Nephron progenitor cell (in vitro differentiated cells): ENCODE measurements around the gene PCDHA9.
"Not testable (repeated sequence)": the region's sequence is repeated elsewhere in the genome, so short reads cannot be mapped to it uniquely, and the experiment has no call there.

Experiments
- DNase-seq: peaks from one replicate; pipeline ENCODE4 v3.0.0; 2021
- H3K27ac Mint-ChIP-seq: 2 replicates; pipeline ENCODE4 v1.8.0; 2021; ENCODE audit warnings: mild to moderate bottlenecking, moderate library complexity, mixed read lengths
- H3K27me3 Mint-ChIP-seq: 2 replicates; pipeline ENCODE4 v1.8.0; 2021; ENCODE audit warnings: mild to moderate bottlenecking, low read depth, mixed read lengths; ENCODE audit not compliant: poor library complexity
- H3K36me3 Mint-ChIP-seq: 2 replicates; pipeline ENCODE4 v1.8.0; 2021; ENCODE audit warnings: low read depth, mixed read lengths
- H3K4me1 Mint-ChIP-seq: 2 replicates; pipeline ENCODE4 v1.8.0; 2021; ENCODE audit warnings: mixed read lengths
- H3K4me3 Mint-ChIP-seq: 2 replicates; pipeline ENCODE4 v1.8.0; 2021; ENCODE audit warnings: mild to moderate bottlenecking, moderate library complexity, mixed read lengths
- H3K9me3 Mint-ChIP-seq: 2 replicates; pipeline ENCODE4 v1.8.0; 2021; ENCODE audit warnings: mild to moderate bottlenecking, moderate library complexity, mixed read lengths
- CTCF ChIP-seq: fragments of 200-600 bp; sonication (generic); IDR thresholded peaks from 2 replicates; pipeline ENCODE4 v1.5.0; 2021; ENCODE audit warnings: antibody characterized with exemption

The PCDHA9 gene, protein sequence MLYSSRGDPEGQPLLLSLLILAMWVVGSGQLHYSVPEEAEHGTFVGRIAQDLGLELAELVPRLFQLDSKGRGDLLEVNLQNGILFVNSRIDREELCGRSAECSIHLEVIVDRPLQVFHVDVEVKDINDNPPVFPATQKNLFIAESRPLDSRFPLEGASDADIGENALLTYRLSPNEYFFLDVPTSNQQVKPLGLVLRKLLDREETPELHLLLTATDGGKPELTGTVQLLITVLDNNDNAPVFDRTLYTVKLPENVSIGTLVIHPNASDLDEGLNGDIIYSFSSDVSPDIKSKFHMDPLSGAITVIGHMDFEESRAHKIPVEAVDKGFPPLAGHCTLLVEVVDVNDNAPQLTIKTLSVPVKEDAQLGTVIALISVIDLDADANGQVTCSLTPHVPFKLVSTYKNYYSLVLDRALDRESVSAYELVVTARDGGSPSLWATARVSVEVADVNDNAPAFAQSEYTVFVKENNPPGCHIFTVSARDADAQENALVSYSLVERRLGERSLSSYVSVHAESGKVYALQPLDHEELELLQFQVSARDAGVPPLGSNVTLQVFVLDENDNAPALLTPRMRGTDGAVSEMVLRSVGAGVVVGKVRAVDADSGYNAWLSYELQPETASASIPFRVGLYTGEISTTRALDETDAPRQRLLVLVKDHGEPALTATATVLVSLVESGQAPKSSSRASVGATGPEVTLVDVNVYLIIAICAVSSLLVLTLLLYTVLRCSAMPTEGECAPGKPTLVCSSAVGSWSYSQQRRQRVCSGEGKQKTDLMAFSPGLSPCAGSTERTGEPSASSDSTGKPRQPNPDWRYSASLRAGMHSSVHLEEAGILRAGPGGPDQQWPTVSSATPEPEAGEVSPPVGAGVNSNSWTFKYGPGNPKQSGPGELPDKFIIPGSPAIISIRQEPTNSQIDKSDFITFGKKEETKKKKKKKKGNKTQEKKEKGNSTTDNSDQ

GRCh38 chr5:140848139-140849102, at the start of gene PCDHA9:
TSS of gene PCDHA9 (plus strand) at chr5:140848382. CDS start at chr5:140848496, 114 bp downstream.
- H3K4me1 Mint-ChIP-seq, H3K4me3 Mint-ChIP-seq, DNase-seq, H3K27me3 Mint-ChIP-seq, H3K27ac Mint-ChIP-seq: not testable (repeated sequence)
- peaks cover 78% of the 10 kb centered on the region for H3K9me3 Mint-ChIP-seq
- peaks cover 77% of the 10 kb centered on the region for H3K36me3 Mint-ChIP-seq

DNA sequence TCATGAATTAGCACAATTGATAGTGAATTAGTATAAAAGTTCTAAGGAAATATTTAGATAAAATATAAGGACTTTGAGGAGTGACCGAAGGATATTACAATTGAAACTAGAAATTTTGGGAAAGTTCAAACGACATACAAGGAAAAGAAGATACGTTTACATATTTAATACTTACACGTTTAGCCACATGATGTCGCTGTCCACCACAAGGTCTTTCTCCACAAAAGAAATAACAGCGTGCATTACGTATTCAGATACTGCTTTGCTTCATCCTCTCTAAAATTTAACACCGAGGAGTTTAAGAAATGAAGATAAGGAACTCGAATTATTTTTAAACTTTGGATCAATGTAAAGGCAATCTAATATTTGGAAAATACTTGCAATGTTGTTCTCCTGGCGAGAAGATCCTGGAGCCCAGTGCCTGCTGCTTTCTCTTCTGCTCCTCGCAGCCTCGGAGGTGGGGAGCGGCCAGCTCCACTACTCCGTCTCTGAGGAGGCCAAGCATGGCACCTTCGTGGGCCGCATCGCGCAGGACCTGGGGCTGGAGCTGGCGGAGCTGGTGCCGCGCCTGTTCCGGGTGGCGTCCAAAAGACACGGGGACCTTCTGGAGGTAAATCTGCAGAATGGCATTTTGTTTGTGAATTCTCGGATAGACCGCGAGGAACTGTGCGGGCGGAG, 47.2 kb upstream of the PCDHA9 start, which contains the start of gene PCDHA3:
Gene PCDHA3 (plus strand): TSS at position 242 of the 678 bp plus-strand sequence.
- H3K4me3 Mint-ChIP-seq: no peak within 1 kb of the TSS
- no peak for DNase-seq
- TF ChIP-seq CTCF: no peak
- peaks cover 83% of the 10 kb centered on the region for H3K9me3 Mint-ChIP-seq
- H3K36me3 Mint-ChIP-seq: peaks cover 77% of the 10 kb centered on the region
- H3K27me3 Mint-ChIP-seq: no peaks in the 10 kb centered on the region
- no peak within 1 kb of the TSS for H3K27ac Mint-ChIP-seq
- H3K4me1 Mint-ChIP-seq: no peaks in the 10 kb centered on the region

DNA sequence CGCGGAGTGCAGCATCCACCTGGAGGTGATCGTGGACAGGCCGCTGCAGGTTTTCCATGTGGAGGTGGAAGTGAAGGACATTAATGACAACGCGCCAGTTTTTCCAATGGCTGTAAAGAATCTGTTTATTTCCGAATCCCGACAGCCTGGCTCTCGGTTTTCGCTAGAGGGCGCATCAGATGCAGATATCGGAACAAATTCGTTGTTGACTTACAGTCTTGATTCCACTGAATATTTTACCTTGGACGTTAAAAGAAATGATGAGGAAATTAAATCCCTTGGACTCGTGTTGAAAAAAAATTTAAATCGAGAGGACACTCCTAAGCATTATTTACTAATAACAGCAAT, 46.7 kb upstream of the PCDHA9 start:
- no peaks in the 10 kb centered on the region for H3K27me3 Mint-ChIP-seq
- H3K36me3 Mint-ChIP-seq: peaks cover 72% of the 10 kb centered on the region
- no peak for DNase-seq

DNA sequence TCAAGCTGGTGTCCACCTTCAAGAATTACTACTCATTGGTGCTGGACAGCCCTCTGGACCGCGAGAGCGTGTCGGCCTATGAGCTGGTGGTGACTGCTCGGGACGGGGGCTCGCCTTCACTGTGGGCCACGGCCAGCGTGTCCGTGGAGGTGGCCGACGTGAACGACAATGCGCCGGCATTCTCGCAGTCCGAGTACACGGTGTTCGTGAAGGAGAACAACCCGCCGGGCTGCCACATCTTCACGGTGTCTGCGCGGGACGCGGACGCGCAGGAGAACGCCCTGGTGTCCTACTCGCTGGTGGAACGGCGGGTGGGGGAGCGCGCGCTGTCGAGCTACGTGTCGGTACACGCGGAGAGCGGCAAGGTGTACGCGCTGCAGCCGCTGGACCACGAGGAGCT, 45.8 kb upstream of the PCDHA9 start:
- H3K4me3 Mint-ChIP-seq, H3K27ac Mint-ChIP-seq, H3K4me1 Mint-ChIP-seq, H3K27me3 Mint-ChIP-seq, DNase-seq: not testable (repeated sequence)
- peaks cover 80% of the 10 kb centered on the region for H3K9me3 Mint-ChIP-seq
- H3K36me3 Mint-ChIP-seq: peaks cover 68% of the 10 kb centered on the region

More for the DNA sequence above, 46.7 kb upstream of the PCDHA9 start:
- no peak overlapping the region for H3K27ac Mint-ChIP-seq
- H3K4me3 Mint-ChIP-seq: no peak overlapping the region
- no peaks in the 10 kb centered on the region for H3K4me1 Mint-ChIP-seq
- TF ChIP-seq CTCF: no peak
- H3K9me3 Mint-ChIP-seq: peaks cover 81% of the 10 kb centered on the region

GRCh38 chr5:140802781-140803271, 45.4 kb upstream of the PCDHA9 start:
- no peak overlapping the region for H3K4me3 Mint-ChIP-seq
- no peaks in the 10 kb centered on the region for H3K27me3 Mint-ChIP-seq
- H3K36me3 Mint-ChIP-seq: peaks cover 70% of the 10 kb centered on the region
- no peak overlapping the region for H3K27ac Mint-ChIP-seq
- H3K9me3 Mint-ChIP-seq: peaks cover 80% of the 10 kb centered on the region
- no peaks in the 10 kb centered on the region for H3K4me1 Mint-ChIP-seq
- no peak for TF ChIP-seq CTCF
- DNase-seq: no peak
